KMS-11 (cell line): ENCODE results near the gene GPR153.

ENCODE experiments used
- H2AFZ ChIP-seq: fragments of 200-600 bp; sonication (generic); 2 replicates; pipeline ENCODE4 v1.6.1; 2016; ENCODE audit warnings: antibody characterized with exemption, mixed run types, low read depth
- H3K27ac ChIP-seq: fragments of 200-600 bp; sonication (generic); 2 replicates; pipeline ENCODE4 v1.6.1; 2016; ENCODE audit warnings: mild to moderate bottlenecking, mixed run types
- H3K27me3 ChIP-seq: fragments of 200-600 bp; sonication (generic); 2 replicates; pipeline ENCODE4 v1.6.1; 2017; ENCODE audit warnings: mild to moderate bottlenecking, low read depth, mixed run types, moderate library complexity; ENCODE audit not compliant: insufficient read depth
- H3K36me3 ChIP-seq: fragments of 200-600 bp; sonication (generic); 2 replicates; pipeline ENCODE4 v1.6.1; 2017; ENCODE audit warnings: mild to moderate bottlenecking, mixed run types; ENCODE audit not compliant: insufficient read depth
- H3K4me1 ChIP-seq: fragments of 200-600 bp; sonication (generic); 2 replicates; pipeline ENCODE4 v1.6.1; 2016; ENCODE audit warnings: mild to moderate bottlenecking, low read depth, mixed run types; ENCODE audit not compliant: poor library complexity, severe bottlenecking
- H3K4me2 ChIP-seq: fragments of 200-600 bp; sonication (generic); 2 replicates; pipeline ENCODE4 v1.7.0; 2016; ENCODE audit warnings: mild to moderate bottlenecking, mixed run types
- H3K4me3 ChIP-seq: fragments of 200-600 bp; sonication (generic); IDR thresholded peaks from 2 replicates; pipeline ENCODE4 v1.6.1; 2017; ENCODE audit warnings: low read depth, low read length, mixed read lengths; ENCODE audit not compliant: insufficient read depth
- H3K79me2 ChIP-seq: fragments of 200-600 bp; sonication (generic); 2 replicates; pipeline ENCODE4 v1.6.1; 2016; ENCODE audit warnings: low read depth, mixed run types; ENCODE audit not compliant: insufficient read depth
- H3K9ac ChIP-seq: fragments of 200-600 bp; sonication (generic); 2 replicates; pipeline ENCODE4 v1.6.1; 2016; ENCODE audit warnings: mild to moderate bottlenecking, mixed run types
- H4K20me1 ChIP-seq: fragments of 200-600 bp; sonication (generic); 2 replicates; pipeline ENCODE4 v1.6.1; 2016; ENCODE audit warnings: mild to moderate bottlenecking, mixed run types; ENCODE audit not compliant: insufficient read depth
- CTCF ChIP-seq: fragments of 200-600 bp; sonication (generic); conservative IDR thresholded peaks from 2 replicates; pipeline ENCODE4 v1.6.1; 2017; ENCODE audit warnings: low read depth, mild to moderate bottlenecking, antibody characterized with exemption, low read length, moderate library complexity, mixed read lengths

The GPR153 gene

DNA sequence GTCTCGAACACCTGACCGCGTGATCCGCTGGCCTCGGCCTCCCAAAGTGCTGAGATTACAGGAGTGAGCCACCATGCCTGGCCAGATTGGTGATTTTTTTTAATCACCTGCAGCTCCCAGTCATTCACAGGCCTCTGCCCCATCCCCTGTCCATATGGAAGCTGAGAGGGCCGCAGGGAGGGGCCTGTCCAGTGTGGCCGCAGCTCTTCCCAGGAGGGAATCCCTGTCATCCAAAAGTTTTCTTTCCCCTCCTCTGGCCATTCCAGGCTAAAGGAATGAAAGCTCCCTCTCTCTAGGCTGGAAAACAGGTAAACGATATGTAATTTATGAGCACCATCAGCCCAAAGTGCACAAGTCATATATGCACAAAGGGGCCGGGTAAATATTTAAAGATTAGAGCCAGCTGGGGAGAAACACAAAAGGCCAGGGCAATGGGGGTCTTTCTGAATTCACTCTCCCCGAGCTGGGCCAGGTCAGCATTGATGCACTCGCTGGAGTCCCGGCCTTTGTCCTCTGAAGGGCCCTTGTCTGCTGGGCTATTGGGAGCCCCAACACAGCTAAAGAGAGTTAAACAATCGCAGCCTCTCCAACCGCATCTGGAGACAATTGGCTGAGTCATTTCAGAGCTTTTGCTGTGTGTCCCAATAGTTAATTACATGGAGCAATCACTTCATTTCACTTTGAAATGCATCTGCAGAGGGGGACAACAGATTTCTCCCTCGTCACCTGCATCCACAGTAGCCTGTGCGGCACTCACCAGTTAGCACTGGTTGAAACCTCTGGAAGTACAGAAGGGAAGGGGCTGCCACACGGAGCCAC, 20.7 kb downstream of the GPR153 start:
- H4K20me1 ChIP-seq, result no peaks in the 10 kb centered on the region
- no peak overlapping the region for H3K4me2 ChIP-seq
- TF ChIP-seq CTCF, result no peak
- H3K79me2 ChIP-seq, result peaks cover 3% of the 10 kb centered on the region
- no peaks in the 10 kb centered on the region for H3K36me3 ChIP-seq
- H3K9ac ChIP-seq, result no peak overlapping the region
- H3K27me3 ChIP-seq, result peaks cover 61% of the 10 kb centered on the region
- no peak overlapping the region for H3K27ac ChIP-seq
- peaks cover under 1% of the 10 kb centered on the region for H3K4me1 ChIP-seq
- H3K4me3 ChIP-seq, result no peak overlapping the region
- no peak overlapping the region for H2AFZ ChIP-seq

DNA sequence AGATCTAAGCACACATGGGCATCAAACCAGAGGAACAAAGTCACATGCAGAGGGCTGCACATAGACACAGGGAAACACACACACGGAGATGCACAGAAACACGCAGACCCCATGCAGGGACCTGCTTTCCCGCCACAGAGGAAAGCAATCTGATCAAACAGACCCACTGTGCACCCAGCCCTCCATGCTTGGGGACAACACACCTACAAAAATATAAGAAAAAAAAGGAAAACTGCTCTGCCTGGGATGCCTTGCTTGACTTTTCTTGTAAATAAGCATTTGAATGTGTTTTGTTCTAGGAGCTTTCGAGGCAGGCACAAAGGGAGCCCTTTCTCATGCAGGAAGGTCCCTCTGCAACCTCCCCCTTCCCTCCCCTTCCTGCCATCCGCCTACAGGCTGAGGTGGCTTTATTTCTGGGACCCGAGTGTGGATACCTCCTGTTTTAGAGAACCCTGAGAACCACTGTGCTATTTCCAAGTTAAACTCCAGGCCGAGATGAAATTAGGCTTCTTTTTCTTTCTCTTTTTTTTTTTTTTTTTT, 21.6 kb downstream of the GPR153 start:
- Histone ChIP-seq H3K4me2 (no peak overlapping the region), H3K27ac (no peak overlapping the region), H3K36me3 (no peaks in the 10 kb centered on the region), H2AFZ (no peak overlapping the region), H3K79me2 (peaks cover 12% of the 10 kb centered on the region), H3K9ac (no peak overlapping the region), H3K4me1 (peaks cover 6% of the 10 kb centered on the region), H3K27me3 (peaks cover 57% of the 10 kb centered on the region), H3K4me3 (no peak overlapping the region), H4K20me1 (no peaks in the 10 kb centered on the region)
- TF ChIP-seq CTCF, result no peak

DNA sequence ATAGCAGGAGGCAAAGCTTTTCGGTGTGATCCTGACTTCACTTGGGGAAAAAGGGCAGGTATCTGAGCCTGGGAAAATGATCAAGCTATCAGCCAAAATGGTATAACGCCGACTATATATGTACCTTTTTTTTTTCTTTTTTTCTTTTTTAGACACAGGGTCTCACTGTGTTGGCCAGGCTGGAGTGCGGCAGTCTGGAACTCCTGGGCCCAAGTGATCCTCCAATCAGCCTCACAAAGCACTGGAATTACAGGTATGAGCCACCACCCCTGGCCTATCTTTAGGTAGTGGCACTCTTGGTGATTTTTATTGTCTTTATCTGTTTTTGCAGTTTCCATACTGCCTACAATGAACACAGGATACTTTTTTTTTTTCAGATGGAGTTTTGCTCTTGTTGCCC, 23.8 kb downstream of the GPR153 start:
- Histone ChIP-seq H3K4me3 (no peak overlapping the region), H3K79me2 (peaks cover 22% of the 10 kb centered on the region), H3K27me3 (peaks cover 35% of the 10 kb centered on the region), H2AFZ (no peak overlapping the region), H3K4me1 (peaks cover 6% of the 10 kb centered on the region), H3K36me3 (peaks cover 5% of the 10 kb centered on the region; the same call in 1 of the 2 replicates), H4K20me1 (no peaks in the 10 kb centered on the region), H3K4me2 (no peak overlapping the region), H3K27ac (no peak overlapping the region), H3K9ac (no peak overlapping the region)
- TF ChIP-seq CTCF, result no peak

DNA sequence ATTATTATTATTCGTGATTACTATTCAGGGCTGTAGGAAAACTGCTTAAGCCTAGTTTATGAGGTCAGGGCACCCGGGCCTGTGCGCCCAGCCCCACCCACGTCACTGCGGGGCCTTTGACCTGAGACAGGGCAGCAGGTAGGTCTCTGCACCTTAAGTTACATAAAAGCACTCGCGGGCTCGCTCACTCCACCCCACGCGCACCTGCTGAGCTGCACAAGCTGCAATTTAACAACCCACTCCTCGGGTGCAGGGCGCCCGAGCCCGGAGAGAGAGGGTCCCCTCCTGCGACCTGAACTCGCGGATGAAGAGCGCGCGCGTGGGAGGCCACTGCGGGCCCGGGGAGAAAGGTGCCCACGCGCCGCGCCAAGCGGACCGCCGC, 25.6 kb downstream of the GPR153 start:
- Histone ChIP-seq H3K4me3 (peak overlapping the region; percentile 61), H3K27me3 (peaks cover 17% of the 10 kb centered on the region; the same call in 1 of the 2 replicates), H3K27ac (peak overlapping the region; percentile 36; the same call in 1 of the 2 replicates), H3K79me2 (peaks cover 22% of the 10 kb centered on the region), H3K4me1 (peaks cover 6% of the 10 kb centered on the region), H3K4me2 (peak overlapping the region; percentile 89), H3K9ac (peak overlapping the region; percentile 83), H4K20me1 (no peaks in the 10 kb centered on the region), H2AFZ (peak overlapping the region; percentile 44), H3K36me3 (peaks cover 6% of the 10 kb centered on the region; the same call in 1 of the 2 replicates)
- no peak for TF ChIP-seq CTCF
